K562 (cell line): ENCODE measurements around the gene CAMSAP2. TPM values are rescaled to one million over a fixed set of nuclear protein-coding genes. Genes with fewer than 3 reads are reported as not detected.

ENCODE experiments used
- REST ChIP-seq, 2 experiments: fragments of 450-650 bp; formaldehyde crosslinking in 1 of 2; IDR thresholded peaks; 2 replicates each; pipeline versions ENCODE4 v1.4.0 to v1.6.1; 2014 to 2020; ENCODE audit warnings: mild to moderate bottlenecking in 2 of 2, borderline replicate concordance in 1 of 2, low read depth in 1 of 2
- SOX6 ChIP-seq: fragments of 450-650 bp; IDR thresholded peaks from 2 replicates; pipeline ENCODE4 v1.6.1; 2014; ENCODE audit warnings: mild to moderate bottlenecking
- TOE1 ChIP-seq, 2 experiments: fragments of 450-650 bp in 1 of 2; sonication (generic) in 1 of 2; formaldehyde crosslinking in 1 of 2; IDR thresholded peaks; 2 replicates each; pipeline versions ENCODE4 v1.7.1 to v1.8.0; 2016 to 2022; ENCODE audit warnings: borderline replicate concordance in 2 of 2, mild to moderate bottlenecking in 2 of 2, antibody characterized with exemption in 1 of 2, inconsistent platforms in 1 of 2, low read depth in 1 of 2, missing genetic modification reagents in 1 of 2, moderate library complexity in 1 of 2
- ZNF551 ChIP-seq: fragments of 250-450 bp; sonication (Bioruptor Pico); IDR thresholded peaks from 2 replicates; pipeline ENCODE4 v1.5.0; 2021; ENCODE audit warnings: mild to moderate bottlenecking, moderate library complexity
- polyA plus RNA-seq, 8 experiments: library from polyadenylated mRNA; depleted of rRNA in 4 of 8; stranded (reverse) in 5 of 8; unstranded in 3 of 8; fragments of >200 nt; fragmentation: Nextera tagmentation in 2 of 8; fragmentation: Illumina TruSeq in 1 of 8; extraction: Ambion mirVana in 2 of 8; extraction: Trizol in 1 of 8; gene quantifications; 2 replicates each; pipeline versions ENCODE4 v1.2.1 to v1.2.3, GENCODE V29; 2011 to 2014; ENCODE audit warnings: inconsistent platforms in 1 of 8, missing spikeins in 1 of 8
- total RNA-seq, 7 experiments: library from RNA; depleted of rRNA in 6 of 7; stranded (reverse); fragments of >200 nt in 6 of 7; fragmentation: Illumina TruSeq in 2 of 7; extraction: Trizol in 2 of 7; gene quantifications; 2 replicates each; pipeline versions ENCODE4 v1.2.1 to v1.2.3, GENCODE V29; 2011 to 2021; ENCODE audit warnings: low replicate concordance in 1 of 7
- TF ChIP-seq, protein P1 (sequence below): fragments of 150-350 bp; conservative IDR thresholded peaks from 2 replicates; pipeline ENCODE4 v1.6.1; 2014; ENCODE audit warnings: low read length
- TF ChIP-seq, protein P2 (sequence below): fragments of 450-650 bp; formaldehyde crosslinking; IDR thresholded peaks from 2 replicates; pipeline ENCODE4 v1.4.0; 2020; ENCODE audit warnings: mild to moderate bottlenecking, mixed read lengths
- TF ChIP-seq, protein P3 (sequence below): sonication (generic); formaldehyde crosslinking; IDR thresholded peaks from 2 replicates; pipeline ENCODE4 v1.8.1; 2023; ENCODE audit warnings: mild to moderate bottlenecking, missing genetic modification reagents, moderate library complexity
- TF ChIP-seq, protein P4 (sequence below): IDR thresholded peaks from 2 replicates; pipeline ENCODE4 v1.6.1; 2012; ENCODE audit warnings: low read depth, low read length, improper control_type of control experiment, borderline replicate concordance

The CAMSAP2 gene
- total and polyA plus RNA-seq, 9 of the 15 experiments (the other 6 are each of a cell fraction or from before 2014, with no cell fraction given) = 1.4 to 7.5 (median 2.7) TPM

- TF ChIP-seq REST (IDR thresholded peaks at IDR 0.05; ENCODE audit: borderline replicate concordance) = peak; percentile 95
- no peak for TF ChIP-seq REST (CRISPR knock-in tag; IDR thresholded peaks at IDR 0.05; ENCODE audit: low read depth)
- peak; percentile 36; the same call in 1 of the 2 replicates for TF ChIP-seq SOX6
- TF ChIP-seq, protein P1, sequence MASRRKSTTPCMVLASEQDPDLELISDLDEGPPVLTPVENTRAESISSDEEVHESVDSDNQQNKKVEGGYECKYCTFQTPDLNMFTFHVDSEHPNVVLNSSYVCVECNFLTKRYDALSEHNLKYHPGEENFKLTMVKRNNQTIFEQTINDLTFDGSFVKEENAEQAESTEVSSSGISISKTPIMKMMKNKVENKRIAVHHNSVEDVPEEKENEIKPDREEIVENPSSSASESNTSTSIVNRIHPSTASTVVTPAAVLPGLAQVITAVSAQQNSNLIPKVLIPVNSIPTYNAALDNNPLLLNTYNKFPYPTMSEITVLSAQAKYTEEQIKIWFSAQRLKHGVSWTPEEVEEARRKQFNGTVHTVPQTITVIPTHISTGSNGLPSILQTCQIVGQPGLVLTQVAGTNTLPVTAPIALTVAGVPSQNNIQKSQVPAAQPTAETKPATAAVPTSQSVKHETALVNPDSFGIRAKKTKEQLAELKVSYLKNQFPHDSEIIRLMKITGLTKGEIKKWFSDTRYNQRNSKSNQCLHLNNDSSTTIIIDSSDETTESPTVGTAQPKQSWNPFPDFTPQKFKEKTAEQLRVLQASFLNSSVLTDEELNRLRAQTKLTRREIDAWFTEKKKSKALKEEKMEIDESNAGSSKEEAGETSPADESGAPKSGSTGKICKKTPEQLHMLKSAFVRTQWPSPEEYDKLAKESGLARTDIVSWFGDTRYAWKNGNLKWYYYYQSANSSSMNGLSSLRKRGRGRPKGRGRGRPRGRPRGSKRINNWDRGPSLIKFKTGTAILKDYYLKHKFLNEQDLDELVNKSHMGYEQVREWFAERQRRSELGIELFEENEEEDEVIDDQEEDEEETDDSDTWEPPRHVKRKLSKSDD = peak; percentile 63; the same call in 1 of the 2 replicates
- TF ChIP-seq, protein P2, sequence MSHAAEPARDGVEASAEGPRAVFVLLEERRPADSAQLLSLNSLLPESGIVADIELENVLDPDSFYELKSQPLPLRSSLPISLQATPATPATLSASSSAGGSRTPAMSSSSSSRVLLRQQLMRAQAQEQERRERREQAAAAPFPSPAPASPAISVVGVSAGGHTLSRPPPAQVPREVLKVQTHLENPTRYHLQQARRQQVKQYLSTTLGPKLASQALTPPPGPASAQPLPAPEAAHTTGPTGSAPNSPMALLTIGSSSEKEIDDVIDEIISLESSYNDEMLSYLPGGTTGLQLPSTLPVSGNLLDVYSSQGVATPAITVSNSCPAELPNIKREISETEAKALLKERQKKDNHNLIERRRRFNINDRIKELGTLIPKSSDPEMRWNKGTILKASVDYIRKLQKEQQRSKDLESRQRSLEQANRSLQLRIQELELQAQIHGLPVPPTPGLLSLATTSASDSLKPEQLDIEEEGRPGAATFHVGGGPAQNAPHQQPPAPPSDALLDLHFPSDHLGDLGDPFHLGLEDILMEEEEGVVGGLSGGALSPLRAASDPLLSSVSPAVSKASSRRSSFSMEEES (CRISPR knock-in tag) = no peak
- TF ChIP-seq, protein P3, sequence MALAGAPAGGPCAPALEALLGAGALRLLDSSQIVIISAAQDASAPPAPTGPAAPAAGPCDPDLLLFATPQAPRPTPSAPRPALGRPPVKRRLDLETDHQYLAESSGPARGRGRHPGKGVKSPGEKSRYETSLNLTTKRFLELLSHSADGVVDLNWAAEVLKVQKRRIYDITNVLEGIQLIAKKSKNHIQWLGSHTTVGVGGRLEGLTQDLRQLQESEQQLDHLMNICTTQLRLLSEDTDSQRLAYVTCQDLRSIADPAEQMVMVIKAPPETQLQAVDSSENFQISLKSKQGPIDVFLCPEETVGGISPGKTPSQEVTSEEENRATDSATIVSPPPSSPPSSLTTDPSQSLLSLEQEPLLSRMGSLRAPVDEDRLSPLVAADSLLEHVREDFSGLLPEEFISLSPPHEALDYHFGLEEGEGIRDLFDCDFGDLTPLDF (CRISPR knock-in tag) = no peak
- no peak for TF ChIP-seq ZNF551 (CRISPR knock-in tag)
- no peak for TF ChIP-seq TOE1 (IDR thresholded peaks at IDR 0.05; ENCODE audit: borderline replicate concordance)
- TF ChIP-seq TOE1 (CRISPR knock-in tag; IDR thresholded peaks at IDR 0.05; ENCODE audit: borderline replicate concordance, low read depth) = no peak
- TF ChIP-seq, protein P4, sequence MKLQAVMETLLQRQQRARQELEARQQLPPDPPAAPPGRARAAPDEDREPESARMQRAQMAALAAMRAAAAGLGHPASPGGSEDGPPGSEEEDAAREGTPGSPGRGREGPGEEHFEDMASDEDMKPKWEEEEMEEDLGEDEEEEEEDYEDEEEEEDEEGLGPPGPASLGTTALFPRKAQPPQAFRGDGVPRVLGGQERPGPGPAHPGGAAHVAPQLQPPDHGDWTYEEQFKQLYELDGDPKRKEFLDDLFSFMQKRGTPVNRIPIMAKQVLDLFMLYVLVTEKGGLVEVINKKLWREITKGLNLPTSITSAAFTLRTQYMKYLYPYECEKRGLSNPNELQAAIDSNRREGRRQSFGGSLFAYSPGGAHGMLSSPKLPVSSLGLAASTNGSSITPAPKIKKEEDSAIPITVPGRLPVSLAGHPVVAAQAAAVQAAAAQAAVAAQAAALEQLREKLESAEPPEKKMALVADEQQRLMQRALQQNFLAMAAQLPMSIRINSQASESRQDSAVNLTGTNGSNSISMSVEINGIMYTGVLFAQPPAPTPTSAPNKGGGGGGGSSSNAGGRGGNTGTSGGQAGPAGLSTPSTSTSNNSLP = no peak
These were observed 64.3 kb downstream of the CAMSAP2 start (continued) for GRCh38 chr1:200802865-200803512.
